Left kidney (tissue), 2 donors: ENCODE data around the gene HELZ. TPM values are rescaled to one million over a fixed set of nuclear protein-coding genes. Genes with fewer than 3 reads are reported as not detected.
"Not testable (repeated sequence)": the region's sequence is repeated elsewhere in the genome, so short reads cannot be mapped to it uniquely, and the experiment has no call there.

ENCODE experiments used
- DNase-seq: peaks from one replicate; pipeline ENCODE4 v3.0.0-alpha.2; 2013
- polyA plus RNA-seq: library from polyadenylated mRNA; unstranded; fragments of 120-200 nt; gene quantifications from one replicate; pipeline ENCODE4 v1.2.1, GENCODE V29; 2013; ENCODE audit not compliant: insufficient read length

Gene HELZ
- polyA plus RNA-seq, 1 donor: 40.5 TPM

GRCh38 chr17:67119102-67119501 lies 125.9 kb downstream of the HELZ start:
- no peak for DNase-seq

- DNase-seq: no peak
Measured at GRCh38 chr17:67116045-67116575, 128.9 kb downstream of the HELZ start.

- DNase-seq: no peak
Measured at GRCh38 chr17:67115401-67115800, 129.6 kb downstream of the HELZ start.

- DNase-seq: no peak
Measured at GRCh38 chr17:67113486-67113885, 131.5 kb downstream of the HELZ start.

- no peak for DNase-seq
Measured at GRCh38 chr17:67111808-67112207, 133.2 kb downstream of the HELZ start.

GRCh38 chr17:67111327-67111726 lies 133.7 kb downstream of the HELZ start:
- no peak for DNase-seq

- DNase-seq: no peak
Measured at GRCh38 chr17:67110619-67111018, 134.4 kb downstream of the HELZ start.

- DNase-seq: no peak
Measured at GRCh38 chr17:67109111-67109510, 135.9 kb downstream of the HELZ start.

- no peak for DNase-seq
Measured at GRCh38 chr17:67107811-67108775, 136.9 kb downstream of the HELZ start.

GRCh38 chr17:67107171-67107570 lies 137.8 kb downstream of the HELZ start:
- DNase-seq: peak; percentile 13

- DNase-seq: no peak
Measured at GRCh38 chr17:67105213-67105612, 139.8 kb downstream of the HELZ start.

GRCh38 chr17:67104641-67105040 lies 140.4 kb downstream of the HELZ start:
- DNase-seq: not testable (repeated sequence)

- DNase-seq: no peak
Measured at GRCh38 chr17:67098006-67098405, 147.0 kb downstream of the HELZ start.

GRCh38 chr17:67096609-67097008 lies 148.4 kb downstream of the HELZ start:
- DNase-seq: no peak

GRCh38 chr17:67095803-67096202 lies 149.2 kb downstream of the HELZ start:
- no peak for DNase-seq

GRCh38 chr17:67095291-67095690 lies 149.7 kb downstream of the HELZ start:
- DNase-seq: not testable (repeated sequence)

GRCh38 chr17:67093348-67093747 lies 151.6 kb downstream of the HELZ start:
- DNase-seq: no peak

- DNase-seq: not testable (repeated sequence)
Measured at GRCh38 chr17:67092710-67093109, 152.3 kb downstream of the HELZ start.

- DNase-seq: no peak
Measured at GRCh38 chr17:67092291-67092690, 152.7 kb downstream of the HELZ start.

GRCh38 chr17:67090341-67090740 lies 154.7 kb downstream of the HELZ start:
- no peak for DNase-seq

- DNase-seq: no peak
Measured at GRCh38 chr17:67088639-67089038, 156.4 kb downstream of the HELZ start.

GRCh38 chr17:67085406-67085805 lies 159.6 kb downstream of the HELZ start:
- DNase-seq: no peak

GRCh38 chr17:67082107-67082506 lies 162.9 kb downstream of the HELZ start:
- DNase-seq: no peak

GRCh38 chr17:67080804-67081203 lies 164.2 kb downstream of the HELZ start:
- DNase-seq: no peak
